Natural killer cell (primary cell): ENCODE data around the gene ITGA2. TPM values are rescaled to one million over a fixed set of nuclear protein-coding genes. Genes with fewer than 3 reads are reported as not detected.
A peak's percentile ranks its signal among the peaks of the same experiment; 100 is the strongest.

Experiments used
- ATAC-seq, 3 donors: fragments of 150-1000 bp in 2 of 3; fragments of 200-7000 bp in 1 of 3; cut with Tn5 transposase; 1 replicate in 1 of 3; 2 replicates in 2 of 3; pipeline ENCODE4 v1.10.0; 2021; ENCODE audit warnings: mild to moderate bottlenecking in 2 of 3, moderate library complexity in 2 of 3
- DNase-seq, 2 donors: peaks; one replicate each; pipeline versions ENCODE4 v3.0.0 to v3.0.0-alpha.2; 2013 to 2021; ENCODE audit warnings: mixed read lengths in 1 of 2
- H3K27ac ChIP-seq: one replicate; pipeline ENCODE4 v1.5.1; 2013; ENCODE audit warnings: mild to moderate bottlenecking, low read length
- H3K27me3 ChIP-seq: one replicate; pipeline ENCODE4 v1.6.1; 2013; ENCODE audit warnings: low read length; ENCODE audit not compliant: control insufficient read depth, insufficient read depth
- H3K36me3 ChIP-seq: one replicate; pipeline ENCODE4 v1.6.1; 2013; ENCODE audit warnings: low read length; ENCODE audit not compliant: control insufficient read depth, insufficient read depth
- H3K4me1 ChIP-seq: one replicate; pipeline ENCODE4 v1.6.1; 2013; ENCODE audit warnings: low read length; ENCODE audit not compliant: control insufficient read depth, insufficient read depth
- H3K4me3 ChIP-seq: one replicate; pipeline ENCODE4 v1.5.1; 2013; ENCODE audit warnings: low read length
- H3K9me3 ChIP-seq: one replicate; pipeline ENCODE4 v1.6.1; 2013; ENCODE audit warnings: low read length; ENCODE audit not compliant: control insufficient read depth, insufficient read depth
- H3K27ac Mint-ChIP-seq, 2 donors: one replicate each; pipeline ENCODE4 v1.8.0; 2022; ENCODE audit warnings: mild to moderate bottlenecking in 2 of 2, mixed read lengths in 2 of 2, moderate library complexity in 1 of 2
- H3K27me3 Mint-ChIP-seq, 2 donors: one replicate each; pipeline ENCODE4 v1.8.0; 2022; ENCODE audit warnings: low read depth in 2 of 2, mixed read lengths in 2 of 2
- H3K36me3 Mint-ChIP-seq: one replicate; pipeline ENCODE4 v1.8.0; 2022; ENCODE audit warnings: mixed read lengths
- H3K4me1 Mint-ChIP-seq, 2 donors: one replicate each; pipeline ENCODE4 v1.8.0; 2022; ENCODE audit warnings: mixed read lengths in 2 of 2
- H3K4me3 Mint-ChIP-seq: one replicate; pipeline ENCODE4 v1.8.0; 2022; ENCODE audit warnings: mild to moderate bottlenecking, moderate library complexity, mixed read lengths
- H3K9me3 Mint-ChIP-seq, 2 donors: one replicate each; pipeline ENCODE4 v1.8.0; 2022; ENCODE audit warnings: mixed read lengths in 2 of 2
- WGBS: methylation state at CpG from one replicate; pipeline ENCODE4 v1.1.7; 2013; ENCODE audit warnings: missing lambda C conversion rate; ENCODE audit not compliant: insufficient coverage; 5-methylcytosine and 5-hydroxymethylcytosine counted together
- intact Hi-C: fragments of 100-400 bp; cut with micrococcal nuclease; formaldehyde crosslinking; loops from one replicate; pipeline ENCODE4 v1.14.2; 2022
- total RNA-seq, 4 donors: library from RNA; stranded (reverse); fragments of 120-200 nt in 1 of 4; gene quantifications; one replicate each; pipeline versions ENCODE4 v1.2.3 to v1.2.4, GENCODE V29; 2013 to 2022
- TF ChIP-seq, protein P1 (sequence below): fragments of 200-600 bp; IDR thresholded peaks from one replicate; pipeline ENCODE4 v1.8.0; 2022; ENCODE audit warnings: antibody characterized with exemption

ITGA2 gene
- total RNA-seq, 3 donors from 2014 or later (not counting 1 experiment from before 2014, with no cell fraction given), result 0.11 to 0.26 (median 0.20) TPM

DNA sequence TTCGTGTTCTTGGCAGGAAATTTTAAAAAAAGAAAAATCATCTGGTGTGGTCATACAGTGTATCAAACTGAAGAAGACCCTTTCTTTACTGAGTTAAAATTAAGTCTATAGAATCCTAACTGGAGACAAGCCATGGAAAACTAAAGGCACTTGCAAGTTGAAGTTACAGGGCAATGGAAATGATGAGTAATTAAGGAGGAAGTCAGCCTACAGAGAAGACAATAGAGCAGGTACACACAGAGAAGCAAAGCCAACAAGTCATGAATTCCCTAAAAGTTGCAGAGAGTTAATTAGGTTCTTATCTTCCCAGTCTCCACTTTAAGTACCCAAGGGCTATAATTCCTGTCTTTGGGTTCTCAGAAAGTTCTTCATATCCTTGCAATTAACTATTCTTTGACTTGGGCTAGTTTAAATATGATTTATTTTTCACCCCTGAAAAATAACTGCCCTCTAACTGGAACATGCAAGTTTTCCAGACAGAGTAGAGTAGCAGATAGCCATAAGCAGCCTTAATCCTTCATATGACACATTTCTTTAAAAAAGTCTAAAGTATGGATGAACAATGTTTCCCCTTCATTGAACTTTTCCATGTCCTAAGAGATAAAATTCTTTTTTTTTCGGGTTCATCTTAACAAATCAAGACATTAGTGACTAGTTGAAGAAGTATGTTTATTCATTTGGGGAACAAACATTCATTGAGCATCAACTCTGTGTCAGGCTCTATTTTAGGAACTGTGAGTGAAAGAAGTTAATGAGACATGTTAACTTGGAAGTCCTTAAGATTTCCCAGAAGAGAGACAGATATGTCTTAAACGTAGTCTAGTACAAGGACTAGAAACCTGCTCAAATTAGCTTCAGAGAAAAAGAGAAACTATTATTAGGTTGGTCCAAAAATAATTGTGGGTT, 5.2 kb upstream of the ITGA2 start:
- TF ChIP-seq, protein P1, sequence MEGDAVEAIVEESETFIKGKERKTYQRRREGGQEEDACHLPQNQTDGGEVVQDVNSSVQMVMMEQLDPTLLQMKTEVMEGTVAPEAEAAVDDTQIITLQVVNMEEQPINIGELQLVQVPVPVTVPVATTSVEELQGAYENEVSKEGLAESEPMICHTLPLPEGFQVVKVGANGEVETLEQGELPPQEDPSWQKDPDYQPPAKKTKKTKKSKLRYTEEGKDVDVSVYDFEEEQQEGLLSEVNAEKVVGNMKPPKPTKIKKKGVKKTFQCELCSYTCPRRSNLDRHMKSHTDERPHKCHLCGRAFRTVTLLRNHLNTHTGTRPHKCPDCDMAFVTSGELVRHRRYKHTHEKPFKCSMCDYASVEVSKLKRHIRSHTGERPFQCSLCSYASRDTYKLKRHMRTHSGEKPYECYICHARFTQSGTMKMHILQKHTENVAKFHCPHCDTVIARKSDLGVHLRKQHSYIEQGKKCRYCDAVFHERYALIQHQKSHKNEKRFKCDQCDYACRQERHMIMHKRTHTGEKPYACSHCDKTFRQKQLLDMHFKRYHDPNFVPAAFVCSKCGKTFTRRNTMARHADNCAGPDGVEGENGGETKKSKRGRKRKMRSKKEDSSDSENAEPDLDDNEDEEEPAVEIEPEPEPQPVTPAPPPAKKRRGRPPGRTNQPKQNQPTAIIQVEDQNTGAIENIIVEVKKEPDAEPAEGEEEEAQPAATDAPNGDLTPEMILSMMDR, result no peak
- peaks cover 31 to 58% of the 10 kb centered on the region in 2 donors for H3K27me3 Mint-ChIP-seq

DNA sequence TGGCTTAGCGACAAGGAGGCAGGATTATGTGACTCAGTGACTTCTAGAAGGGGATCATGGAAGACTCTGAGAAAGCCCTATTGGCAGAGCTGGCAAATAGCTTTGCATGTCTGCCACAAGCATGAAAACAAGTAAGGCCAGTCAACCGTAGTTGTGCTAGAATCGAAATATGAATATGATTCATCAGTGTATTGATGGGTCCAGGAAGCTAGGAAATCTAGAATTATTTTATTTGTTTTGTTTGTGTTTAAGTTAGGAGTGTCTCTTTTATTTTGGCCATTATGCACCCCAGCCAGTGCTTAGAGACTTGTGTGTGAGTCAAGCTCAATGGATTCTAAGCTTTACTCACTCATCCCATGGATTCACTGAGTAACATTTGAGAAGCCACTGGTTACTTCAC, 3.8 kb upstream of the ITGA2 start:
- no peaks in the 10 kb centered on the region for H3K36me3 Mint-ChIP-seq
- Histone ChIP-seq H3K4me3 (no peak overlapping the region), H3K36me3 (no peaks in the 10 kb centered on the region), H3K4me1 (peaks cover 15% of the 10 kb centered on the region), H3K27me3 (peaks cover 22% of the 10 kb centered on the region), H3K27ac (no peak overlapping the region), H3K9me3 (no peaks in the 10 kb centered on the region)
- no peak overlapping the region for H3K4me3 Mint-ChIP-seq
- peaks cover 31 to 62% of the 10 kb centered on the region in 2 donors for H3K27me3 Mint-ChIP-seq
- DNase-seq, result no peak
- no peaks in the 10 kb centered on the region for H3K4me1 Mint-ChIP-seq
- H3K27ac Mint-ChIP-seq, result no peak overlapping the region
- WGBS, result 84% methylated on average over 3 of the region's 3 CpGs
- H3K9me3 Mint-ChIP-seq, result no peaks in the 10 kb centered on the region
- TF ChIP-seq, protein P1, result no peak
- intact Hi-C loops, result no loop called here
- ATAC-seq, result no peak

More for the DNA sequence above, 5.2 kb upstream of the ITGA2 start:
- no peaks in the 10 kb centered on the region for H3K4me1 Mint-ChIP-seq
- H3K4me3 ChIP-seq, result no peak overlapping the region
- WGBS, result 73% methylated on average over 2 of the region's 3 CpGs
- H3K4me3 Mint-ChIP-seq, result no peak overlapping the region
- no peaks in the 10 kb centered on the region for H3K36me3 Mint-ChIP-seq
- no peak overlapping the region for H3K27ac ChIP-seq
- no peaks in the 10 kb centered on the region for H3K36me3 ChIP-seq
- H3K27ac Mint-ChIP-seq, result no peak overlapping the region
- H3K9me3 Mint-ChIP-seq, result peaks cover 0 to 2% of the 10 kb centered on the region in 2 donors
- peaks cover 10% of the 10 kb centered on the region for H3K27me3 ChIP-seq
- H3K4me1 ChIP-seq, result peaks cover 4% of the 10 kb centered on the region
- no peaks in the 10 kb centered on the region for H3K9me3 ChIP-seq
- ATAC-seq (no peak), DNase-seq (no peak)
- intact Hi-C loops, result no loop called here

DNA sequence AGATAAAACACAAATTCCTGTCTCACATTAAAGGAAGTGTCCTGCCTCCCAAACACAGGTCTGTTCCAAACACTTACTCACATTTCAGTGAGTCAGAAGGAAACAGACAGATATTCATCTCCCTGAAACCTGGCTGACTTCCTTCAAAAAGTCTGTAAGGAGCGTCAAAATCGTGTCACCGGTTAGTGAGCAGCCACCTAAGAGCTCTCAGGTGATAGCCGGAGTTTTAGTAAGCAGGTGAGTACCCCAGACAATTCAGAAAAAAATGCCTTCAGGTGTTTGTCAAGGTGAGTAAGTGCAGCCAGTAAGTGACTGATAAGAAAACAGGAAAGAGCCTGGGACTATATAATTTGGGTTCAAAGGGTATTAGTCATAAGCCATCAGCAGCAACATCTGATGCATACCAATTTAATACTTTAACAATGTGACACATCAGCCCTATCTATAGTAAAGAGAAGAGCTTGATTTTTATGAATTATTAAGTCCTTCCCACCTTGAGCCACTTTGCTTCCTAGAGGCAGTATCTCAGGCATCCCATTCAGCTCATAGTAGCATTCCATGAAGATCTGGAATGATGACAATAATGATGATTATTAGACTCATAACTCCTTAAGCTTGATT, 1.3 kb upstream of the ITGA2 start:
- H3K27me3 Mint-ChIP-seq, result peaks cover 41 to 62% of the 10 kb centered on the region in 2 donors

More for the DNA sequence above, 1.3 kb upstream of the ITGA2 start:
- DNase-seq, result no peak
- Histone ChIP-seq H3K4me3 (no peak overlapping the region), H3K27ac (no peak overlapping the region), H3K36me3 (no peaks in the 10 kb centered on the region), H3K9me3 (no peaks in the 10 kb centered on the region), H3K4me1 (peaks cover 15% of the 10 kb centered on the region), H3K27me3 (peaks cover 25% of the 10 kb centered on the region)
- 58% methylated on average over 4 of the region's 4 CpGs for WGBS
- H3K9me3 Mint-ChIP-seq, result no peaks in the 10 kb centered on the region
- H3K27ac Mint-ChIP-seq, result no peak overlapping the region
- H3K4me3 Mint-ChIP-seq, result peak overlapping the region; percentile 67
- no peaks in the 10 kb centered on the region for H3K4me1 Mint-ChIP-seq
- TF ChIP-seq, protein P1, result no peak
- intact Hi-C loops, result no loop called here
- ATAC-seq, result no peak
- no peaks in the 10 kb centered on the region for H3K36me3 Mint-ChIP-seq
